K562 (cell line): Measurements from ENCODE around the gene LHCGR. TPM values are rescaled to one million over a fixed set of nuclear protein-coding genes. Genes with fewer than 3 reads are reported as not detected.
A peak's percentile ranks its signal among the peaks of the same experiment; 100 is the strongest.

Experiments used
- BRF1 ChIP-seq: IDR thresholded peaks from 3 replicates; pipeline ENCODE4 v1.6.1; 2011; ENCODE audit warnings: borderline replicate concordance, mild to moderate bottlenecking; ENCODE audit not compliant: insufficient read length; ENCODE audit errors: extremely low read depth
- FOXA1 ChIP-seq: fragments of 450-650 bp; IDR thresholded peaks from 2 replicates; pipeline ENCODE4 v1.6.1; 2016; ENCODE audit warnings: mild to moderate bottlenecking, borderline replicate concordance
- HDAC2 ChIP-seq: fragments of 450-650 bp; IDR thresholded peaks from 2 replicates; pipeline ENCODE4 v1.6.1; 2016; ENCODE audit warnings: mild to moderate bottlenecking
- PTTG1 ChIP-seq: fragments of 450-650 bp; IDR thresholded peaks from 2 replicates; pipeline ENCODE4 v1.6.1; 2016; ENCODE audit warnings: low read depth, mild to moderate bottlenecking, missing genetic modification characterization, missing compliant biosample characterization
- TGIF2 ChIP-seq: sonication (generic); formaldehyde crosslinking; IDR thresholded peaks from 2 replicates; pipeline ENCODE4 v1.8.1; 2022; ENCODE audit warnings: mild to moderate bottlenecking, missing genetic modification reagents, moderate library complexity
- YY1 ChIP-seq, 3 experiments: IDR thresholded peaks; 2 replicates each; pipeline ENCODE4 v1.6.1; 2011; ENCODE audit warnings: low read length in 2 of 3, mild to moderate bottlenecking in 2 of 3, moderate library complexity in 2 of 3, borderline replicate concordance in 1 of 3, control low read depth in 1 of 3, low read depth in 1 of 3; ENCODE audit not compliant: insufficient read depth in 3 of 3, insufficient replicate concordance in 2 of 3, control insufficient read depth in 1 of 3, insufficient read length in 1 of 3; ENCODE audit errors: extremely low read depth in 1 of 3
- polyA plus RNA-seq, 8 experiments: library from polyadenylated mRNA; depleted of rRNA in 4 of 8; stranded (reverse) in 5 of 8; unstranded in 3 of 8; fragments of >200 nt; fragmentation: Nextera tagmentation in 2 of 8; fragmentation: Illumina TruSeq in 1 of 8; extraction: Ambion mirVana in 2 of 8; extraction: Trizol in 1 of 8; gene quantifications; 2 replicates each; pipeline versions ENCODE4 v1.2.1 to v1.2.3, GENCODE V29; 2011 to 2014; ENCODE audit warnings: inconsistent platforms in 1 of 8, missing spikeins in 1 of 8
- total RNA-seq, 7 experiments: library from RNA; depleted of rRNA in 6 of 7; stranded (reverse); fragments of >200 nt in 6 of 7; fragmentation: Illumina TruSeq in 2 of 7; extraction: Trizol in 2 of 7; gene quantifications; 2 replicates each; pipeline versions ENCODE4 v1.2.1 to v1.2.3, GENCODE V29; 2011 to 2021; ENCODE audit warnings: low replicate concordance in 1 of 7
- TF ChIP-seq, protein P1 (sequence below): fragments of 450-650 bp; IDR thresholded peaks from 2 replicates; pipeline ENCODE4 v1.6.1; 2016; ENCODE audit warnings: mild to moderate bottlenecking
- TF ChIP-seq, protein P2 (sequence below): fragments of 250-450 bp; sonication (Bioruptor Pico); IDR thresholded peaks from 2 replicates; pipeline ENCODE4 v1.5.0; 2022; ENCODE audit warnings: mild to moderate bottlenecking

The LHCGR gene
- total and polyA plus RNA-seq, 9 of the 15 experiments (the other 6 are each of a cell fraction or from before 2014, with no cell fraction given), result not detected

DNA sequence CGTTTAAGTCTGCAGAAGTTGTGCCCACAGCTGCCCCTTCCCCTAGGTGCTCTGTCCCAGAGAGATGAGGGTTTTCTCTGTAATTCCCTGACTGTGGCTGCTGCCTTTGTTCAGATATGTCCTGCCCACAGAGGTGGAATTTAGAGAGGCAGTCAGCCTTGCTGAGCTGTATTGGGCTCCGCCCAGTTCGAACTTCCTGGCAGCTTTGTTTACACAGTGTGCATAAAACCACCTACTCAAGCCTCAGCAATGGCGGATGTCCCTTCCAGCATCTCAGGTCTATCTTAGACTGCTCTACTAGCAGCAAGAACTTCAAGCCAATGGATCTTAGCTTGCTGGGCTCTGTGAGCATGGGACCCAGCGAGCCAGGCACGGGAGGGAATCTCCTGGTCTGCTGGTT, 48.1 kb downstream of the LHCGR start (continued):
- TF ChIP-seq HDAC2, result no peak
- 0 out of 2 replicates have a peak, but pooled peaks have one; percentile 23 for TF ChIP-seq FOXA1
- TF ChIP-seq, protein P1, sequence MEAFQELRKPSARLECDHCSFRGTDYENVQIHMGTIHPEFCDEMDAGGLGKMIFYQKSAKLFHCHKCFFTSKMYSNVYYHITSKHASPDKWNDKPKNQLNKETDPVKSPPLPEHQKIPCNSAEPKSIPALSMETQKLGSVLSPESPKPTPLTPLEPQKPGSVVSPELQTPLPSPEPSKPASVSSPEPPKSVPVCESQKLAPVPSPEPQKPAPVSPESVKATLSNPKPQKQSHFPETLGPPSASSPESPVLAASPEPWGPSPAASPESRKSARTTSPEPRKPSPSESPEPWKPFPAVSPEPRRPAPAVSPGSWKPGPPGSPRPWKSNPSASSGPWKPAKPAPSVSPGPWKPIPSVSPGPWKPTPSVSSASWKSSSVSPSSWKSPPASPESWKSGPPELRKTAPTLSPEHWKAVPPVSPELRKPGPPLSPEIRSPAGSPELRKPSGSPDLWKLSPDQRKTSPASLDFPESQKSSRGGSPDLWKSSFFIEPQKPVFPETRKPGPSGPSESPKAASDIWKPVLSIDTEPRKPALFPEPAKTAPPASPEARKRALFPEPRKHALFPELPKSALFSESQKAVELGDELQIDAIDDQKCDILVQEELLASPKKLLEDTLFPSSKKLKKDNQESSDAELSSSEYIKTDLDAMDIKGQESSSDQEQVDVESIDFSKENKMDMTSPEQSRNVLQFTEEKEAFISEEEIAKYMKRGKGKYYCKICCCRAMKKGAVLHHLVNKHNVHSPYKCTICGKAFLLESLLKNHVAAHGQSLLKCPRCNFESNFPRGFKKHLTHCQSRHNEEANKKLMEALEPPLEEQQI, result no peak
- TF ChIP-seq BRF1, result no peak
- TF ChIP-seq, protein P2, sequence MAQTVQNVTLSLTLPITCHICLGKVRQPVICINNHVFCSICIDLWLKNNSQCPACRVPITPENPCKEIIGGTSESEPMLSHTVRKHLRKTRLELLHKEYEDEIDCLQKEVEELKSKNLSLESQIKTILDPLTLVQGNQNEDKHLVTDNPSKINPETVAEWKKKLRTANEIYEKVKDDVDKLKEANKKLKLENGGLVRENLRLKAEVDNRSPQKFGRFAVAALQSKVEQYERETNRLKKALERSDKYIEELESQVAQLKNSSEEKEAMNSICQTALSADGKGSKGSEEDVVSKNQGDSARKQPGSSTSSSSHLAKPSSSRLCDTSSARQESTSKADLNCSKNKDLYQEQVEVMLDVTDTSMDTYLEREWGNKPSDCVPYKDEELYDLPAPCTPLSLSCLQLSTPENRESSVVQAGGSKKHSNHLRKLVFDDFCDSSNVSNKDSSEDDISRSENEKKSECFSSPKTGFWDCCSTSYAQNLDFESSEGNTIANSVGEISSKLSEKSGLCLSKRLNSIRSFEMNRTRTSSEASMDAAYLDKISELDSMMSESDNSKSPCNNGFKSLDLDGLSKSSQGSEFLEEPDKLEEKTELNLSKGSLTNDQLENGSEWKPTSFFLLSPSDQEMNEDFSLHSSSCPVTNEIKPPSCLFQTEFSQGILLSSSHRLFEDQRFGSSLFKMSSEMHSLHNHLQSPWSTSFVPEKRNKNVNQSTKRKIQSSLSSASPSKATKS (CRISPR knock-in tag), result no peak
- TF ChIP-seq TGIF2 (CRISPR knock-in tag), result no peak
- TF ChIP-seq YY1 (IDR thresholded peaks at IDR 0.05; ENCODE audit: borderline replicate concordance in 1 of 3, control insufficient read depth in 1 of 3, extremely low read depth in 1 of 3, insufficient read depth in 3 of 3, insufficient read length in 1 of 3, insufficient replicate concordance in 2 of 3, low read depth in 1 of 3, low read length in 2 of 3), result peak in 1 of 3 experiments; percentile 71
- no peak for TF ChIP-seq PTTG1 (tag)
- TF ChIP-seq, all 486 proteins: peak for 5
